ENCODE measurements around the gene PAQR3.
A peak's percentile ranks its signal among the peaks of the same experiment; 100 is the strongest.

The PAQR3 gene

GRCh38 chr4:78938868-78939666 is at the start of gene PAQR3:
Gene PAQR3 (minus strand): TSS chr4:78939438. CDS start chr4:78939224, 214 bp downstream.
- Histone ChIP-seq H3K27ac (ENCODE audit: low read depth in 2 of 2, low read length in 2 of 2) (peak within 1 kb of the TSS; percentile 58 to 68), H3K4me3 (ENCODE audit: low read length in 2 of 2) (peak within 1 kb of the TSS; percentile 89 to 97), H3K36me3 (ENCODE audit: control insufficient read depth in 2 of 2, insufficient read depth in 2 of 2, low read length in 2 of 2) (no peaks in the 10 kb centered on the region), H3K4me1 (ENCODE audit: control insufficient read depth in 2 of 2, insufficient read depth in 2 of 2, low read length in 2 of 2) (peaks cover 4 to 7% of the 10 kb centered on the region in 2 donors), H3K9ac (ENCODE audit: low read depth in 1 of 2, low read length in 2 of 2) (peak within 1 kb of the TSS; percentile 79 to 92), H3K9me3 (ENCODE audit: control insufficient read depth in 2 of 2, low read length in 2 of 2) (no peaks in the 10 kb centered on the region), H3K27me3 (ENCODE audit: control insufficient read depth in 2 of 2, insufficient read depth in 2 of 2, low read length in 2 of 2) (no peaks in the 10 kb centered on the region)

GRCh38 chr4:78987683-78988082 is 48.4 kb upstream of the PAQR3 start:
- Histone ChIP-seq H3K4me1 (ENCODE audit: control insufficient read depth in 2 of 2, insufficient read depth in 2 of 2, low read length in 2 of 2) (peaks cover 0 to 2% of the 10 kb centered on the region in 2 donors), H3K36me3 (ENCODE audit: control insufficient read depth in 2 of 2, insufficient read depth in 2 of 2, low read length in 2 of 2) (no peaks in the 10 kb centered on the region), H3K27ac (ENCODE audit: low read depth in 2 of 2, low read length in 2 of 2) (no peak overlapping the region), H3K9me3 (ENCODE audit: control insufficient read depth in 2 of 2, low read length in 2 of 2) (no peaks in the 10 kb centered on the region), H3K9ac (ENCODE audit: low read depth in 1 of 2, low read length in 2 of 2) (no peak overlapping the region), H3K27me3 (ENCODE audit: control insufficient read depth in 2 of 2, insufficient read depth in 2 of 2, low read length in 2 of 2) (no peaks in the 10 kb centered on the region), H3K4me3 (ENCODE audit: low read length in 2 of 2) (no peak overlapping the region)

DNA sequence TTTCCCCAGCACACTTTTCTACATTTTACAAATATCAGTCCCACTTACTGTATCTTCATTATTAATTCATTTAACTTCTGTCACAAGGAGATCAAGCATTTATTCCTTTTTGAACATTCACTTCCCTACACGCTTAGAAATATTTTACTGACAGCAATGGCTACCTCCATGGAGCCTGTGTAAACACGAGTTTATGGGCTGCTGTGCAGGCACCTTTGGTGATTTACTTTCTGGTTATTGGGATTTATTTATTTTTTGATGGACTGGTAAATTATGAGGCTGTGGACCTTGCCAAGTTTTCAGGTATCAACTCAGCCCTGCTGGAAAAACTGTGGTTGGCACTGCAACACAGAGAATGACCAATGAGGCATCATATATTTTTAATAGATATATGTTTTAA is 45.4 kb upstream of the PAQR3 start:
- H3K4me1 ChIP-seq (ENCODE audit: control insufficient read depth in 2 of 2, insufficient read depth in 2 of 2, low read length in 2 of 2) = peaks cover 0 to 2% of the 10 kb centered on the region in 2 donors

GRCh38 chr4:78975865-78976264 is 36.6 kb upstream of the PAQR3 start:
- Histone ChIP-seq H3K4me1 (ENCODE audit: control insufficient read depth in 2 of 2, insufficient read depth in 2 of 2, low read length in 2 of 2) (no peaks in the 10 kb centered on the region), H3K27me3 (ENCODE audit: control insufficient read depth in 2 of 2, insufficient read depth in 2 of 2, low read length in 2 of 2) (no peaks in the 10 kb centered on the region), H3K27ac (ENCODE audit: low read depth in 2 of 2, low read length in 2 of 2) (no peak overlapping the region), H3K9ac (ENCODE audit: low read depth in 1 of 2, low read length in 2 of 2) (no peak overlapping the region), H3K9me3 (ENCODE audit: control insufficient read depth in 2 of 2, low read length in 2 of 2) (no peaks in the 10 kb centered on the region), H3K4me3 (ENCODE audit: low read length in 2 of 2) (no peak overlapping the region), H3K36me3 (ENCODE audit: control insufficient read depth in 2 of 2, insufficient read depth in 2 of 2, low read length in 2 of 2) (no peaks in the 10 kb centered on the region)

More for the DNA sequence above, 45.4 kb upstream of the PAQR3 start:
- Histone ChIP-seq H3K36me3 (ENCODE audit: control insufficient read depth in 2 of 2, insufficient read depth in 2 of 2, low read length in 2 of 2) (no peaks in the 10 kb centered on the region), H3K27me3 (ENCODE audit: control insufficient read depth in 2 of 2, insufficient read depth in 2 of 2, low read length in 2 of 2) (no peaks in the 10 kb centered on the region), H3K4me3 (ENCODE audit: low read length in 2 of 2) (no peak overlapping the region), H3K9me3 (ENCODE audit: control insufficient read depth in 2 of 2, low read length in 2 of 2) (no peaks in the 10 kb centered on the region), H3K9ac (ENCODE audit: low read depth in 1 of 2, low read length in 2 of 2) (no peak overlapping the region), H3K27ac (ENCODE audit: low read depth in 2 of 2, low read length in 2 of 2) (no peak overlapping the region)

DNA sequence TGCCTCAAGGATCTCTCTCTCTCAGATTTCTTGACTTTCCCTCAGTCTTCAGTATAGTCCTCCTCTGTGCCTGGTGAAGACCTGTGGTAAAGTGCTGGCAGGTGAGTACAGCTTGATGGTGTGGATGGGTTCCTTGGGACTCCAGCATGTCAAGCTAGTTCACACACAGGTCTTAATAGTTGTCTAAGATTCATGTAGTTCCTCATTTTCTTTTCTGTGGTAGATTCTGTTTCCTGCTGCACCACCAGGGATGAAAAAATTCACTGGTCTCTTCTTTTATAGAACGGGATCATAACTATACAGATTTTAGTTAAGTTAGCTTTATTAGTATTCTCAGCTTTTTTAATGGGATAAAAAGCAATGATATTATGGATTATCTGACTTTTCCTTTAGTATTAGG is 32.5 kb upstream of the PAQR3 start:
- H3K4me3 ChIP-seq (ENCODE audit: low read length in 2 of 2) = no peak overlapping the region
- no peaks in the 10 kb centered on the region for H3K27me3 ChIP-seq (ENCODE audit: control insufficient read depth in 2 of 2, insufficient read depth in 2 of 2, low read length in 2 of 2)
- no peak overlapping the region for H3K27ac ChIP-seq (ENCODE audit: low read depth in 2 of 2, low read length in 2 of 2)
- no peaks in the 10 kb centered on the region for H3K4me1 ChIP-seq (ENCODE audit: control insufficient read depth in 2 of 2, insufficient read depth in 2 of 2, low read length in 2 of 2)
- H3K36me3 ChIP-seq (ENCODE audit: control insufficient read depth in 2 of 2, insufficient read depth in 2 of 2, low read length in 2 of 2) = no peaks in the 10 kb centered on the region
- no peaks in the 10 kb centered on the region for H3K9me3 ChIP-seq (ENCODE audit: control insufficient read depth in 2 of 2, low read length in 2 of 2)
- H3K9ac ChIP-seq (ENCODE audit: low read depth in 1 of 2, low read length in 2 of 2) = no peak overlapping the region

DNA sequence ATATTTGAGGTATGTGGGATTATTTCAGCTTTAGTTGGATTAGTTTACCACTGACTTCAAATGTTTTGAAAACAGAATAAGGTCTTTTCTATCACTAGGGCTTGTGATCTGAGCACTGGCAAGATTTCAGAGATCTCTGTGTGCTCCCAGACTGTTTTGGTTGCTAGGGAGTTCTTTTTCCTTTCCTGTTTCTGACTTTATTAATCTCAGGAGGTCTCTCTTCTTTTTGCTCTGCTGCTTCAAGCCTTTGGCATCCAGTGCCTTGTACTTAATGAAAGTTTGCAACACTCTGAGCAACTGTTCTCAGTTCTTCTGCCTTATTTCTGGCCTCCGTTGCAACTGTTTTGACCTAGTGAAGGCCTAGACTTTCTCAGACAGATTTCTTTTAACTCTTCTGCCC is 32.1 kb upstream of the PAQR3 start:
- Histone ChIP-seq H3K9ac (ENCODE audit: low read depth in 1 of 2, low read length in 2 of 2) (no peak overlapping the region), H3K4me3 (ENCODE audit: low read length in 2 of 2) (no peak overlapping the region), H3K9me3 (ENCODE audit: control insufficient read depth in 2 of 2, low read length in 2 of 2) (no peaks in the 10 kb centered on the region), H3K27me3 (ENCODE audit: control insufficient read depth in 2 of 2, insufficient read depth in 2 of 2, low read length in 2 of 2) (no peaks in the 10 kb centered on the region), H3K36me3 (ENCODE audit: control insufficient read depth in 2 of 2, insufficient read depth in 2 of 2, low read length in 2 of 2) (no peaks in the 10 kb centered on the region), H3K4me1 (ENCODE audit: control insufficient read depth in 2 of 2, insufficient read depth in 2 of 2, low read length in 2 of 2) (no peaks in the 10 kb centered on the region), H3K27ac (ENCODE audit: low read depth in 2 of 2, low read length in 2 of 2) (no peak overlapping the region)

GRCh38 chr4:78962597-78963115 is 23.4 kb upstream of the PAQR3 start:
- no peak overlapping the region for H3K27ac ChIP-seq (ENCODE audit: low read depth in 2 of 2, low read length in 2 of 2)
- no peak overlapping the region for H3K9ac ChIP-seq (ENCODE audit: low read depth in 1 of 2, low read length in 2 of 2)
- no peaks in the 10 kb centered on the region for H3K9me3 ChIP-seq (ENCODE audit: control insufficient read depth in 2 of 2, low read length in 2 of 2)
- no peaks in the 10 kb centered on the region for H3K27me3 ChIP-seq (ENCODE audit: control insufficient read depth in 2 of 2, insufficient read depth in 2 of 2, low read length in 2 of 2)
- no peaks in the 10 kb centered on the region for H3K4me1 ChIP-seq (ENCODE audit: control insufficient read depth in 2 of 2, insufficient read depth in 2 of 2, low read length in 2 of 2)
- H3K36me3 ChIP-seq (ENCODE audit: control insufficient read depth in 2 of 2, insufficient read depth in 2 of 2, low read length in 2 of 2) = no peaks in the 10 kb centered on the region
- no peak overlapping the region for H3K4me3 ChIP-seq (ENCODE audit: low read length in 2 of 2)

DNA sequence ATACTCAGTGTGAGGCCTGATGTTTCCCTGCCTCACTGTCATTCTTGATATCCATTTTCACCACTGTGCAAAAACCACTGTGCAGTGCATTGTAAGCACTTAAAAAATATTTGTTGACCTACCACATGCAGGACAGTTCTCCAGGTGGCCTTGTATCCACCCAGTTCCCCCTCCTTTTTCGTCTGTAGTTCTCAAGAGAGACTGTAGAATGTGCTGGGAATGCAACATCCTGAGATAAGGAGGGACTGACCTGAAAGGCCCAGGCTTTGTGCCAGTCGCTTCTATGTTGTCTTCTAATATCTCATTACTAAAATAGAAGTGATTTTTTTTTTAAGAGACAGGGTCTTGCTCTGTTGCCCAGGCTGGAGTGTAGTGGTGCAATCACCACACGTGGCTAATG is 21.7 kb upstream of the PAQR3 start:
- Histone ChIP-seq H3K4me3 (ENCODE audit: low read length in 2 of 2) (no peak overlapping the region), H3K9me3 (ENCODE audit: control insufficient read depth in 2 of 2, low read length in 2 of 2) (no peaks in the 10 kb centered on the region), H3K27ac (ENCODE audit: low read depth in 2 of 2, low read length in 2 of 2) (no peak overlapping the region), H3K9ac (ENCODE audit: low read depth in 1 of 2, low read length in 2 of 2) (no peak overlapping the region), H3K4me1 (ENCODE audit: control insufficient read depth in 2 of 2, insufficient read depth in 2 of 2, low read length in 2 of 2) (no peaks in the 10 kb centered on the region), H3K27me3 (ENCODE audit: control insufficient read depth in 2 of 2, insufficient read depth in 2 of 2, low read length in 2 of 2) (no peaks in the 10 kb centered on the region), H3K36me3 (ENCODE audit: control insufficient read depth in 2 of 2, insufficient read depth in 2 of 2, low read length in 2 of 2) (no peaks in the 10 kb centered on the region)

- Histone ChIP-seq H3K27ac (ENCODE audit: low read depth in 2 of 2, low read length in 2 of 2) (no peak overlapping the region), H3K9ac (ENCODE audit: low read depth in 1 of 2, low read length in 2 of 2) (no peak overlapping the region), H3K36me3 (ENCODE audit: control insufficient read depth in 2 of 2, insufficient read depth in 2 of 2, low read length in 2 of 2) (no peaks in the 10 kb centered on the region), H3K4me3 (ENCODE audit: low read length in 2 of 2) (no peak overlapping the region), H3K9me3 (ENCODE audit: control insufficient read depth in 2 of 2, low read length in 2 of 2) (no peaks in the 10 kb centered on the region), H3K4me1 (ENCODE audit: control insufficient read depth in 2 of 2, insufficient read depth in 2 of 2, low read length in 2 of 2) (no peaks in the 10 kb centered on the region), H3K27me3 (ENCODE audit: control insufficient read depth in 2 of 2, insufficient read depth in 2 of 2, low read length in 2 of 2) (no peaks in the 10 kb centered on the region)
Measured at GRCh38 chr4:78956975-78957374, 17.7 kb upstream of the PAQR3 start.

DNA sequence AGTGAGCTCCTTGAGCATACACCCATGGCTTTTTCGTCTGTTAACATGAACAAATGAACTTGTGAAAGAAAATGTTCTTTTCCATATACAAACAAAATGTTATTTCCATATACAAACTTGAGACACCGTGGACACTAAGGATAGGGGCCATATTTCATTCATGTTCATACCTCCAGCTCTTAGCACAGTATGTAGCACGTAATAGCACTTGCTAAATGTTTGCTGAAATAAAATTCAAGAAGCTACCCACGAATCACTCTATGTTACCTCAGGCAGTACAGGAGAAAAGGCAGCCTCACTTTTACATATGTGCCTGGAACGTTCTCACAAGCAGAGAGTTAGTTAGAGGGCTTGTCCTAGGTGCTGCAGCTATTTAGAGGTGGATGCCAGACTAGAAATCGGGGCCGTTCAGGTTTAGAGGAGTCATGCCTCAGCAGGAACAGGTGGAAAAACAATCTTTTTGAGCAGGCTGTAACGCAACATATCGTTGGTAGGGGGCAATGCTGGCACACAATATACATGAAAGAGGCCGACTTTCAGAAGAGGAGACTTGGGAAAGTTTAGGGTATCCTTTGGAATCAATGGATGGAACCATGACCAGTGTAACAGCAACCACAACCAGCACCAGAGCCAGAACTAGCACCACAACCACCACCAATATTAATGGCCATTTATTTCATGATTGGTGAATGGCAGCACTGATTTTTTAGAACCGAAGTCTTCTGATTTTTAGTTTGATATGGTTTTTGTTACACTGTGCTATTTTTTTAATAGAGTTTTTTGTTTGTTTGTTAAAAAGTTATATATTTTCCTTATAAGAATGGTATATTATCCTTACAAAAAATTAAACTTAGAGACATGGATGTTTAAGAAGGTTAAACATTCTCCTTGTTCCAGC is 14.8 kb upstream of the PAQR3 start:
- no peaks in the 10 kb centered on the region for H3K27me3 ChIP-seq (ENCODE audit: control insufficient read depth in 2 of 2, insufficient read depth in 2 of 2, low read length in 2 of 2)
- H3K36me3 ChIP-seq (ENCODE audit: control insufficient read depth in 2 of 2, insufficient read depth in 2 of 2, low read length in 2 of 2) = no peaks in the 10 kb centered on the region
- no peak overlapping the region for H3K4me3 ChIP-seq (ENCODE audit: low read length in 2 of 2)
- no peaks in the 10 kb centered on the region for H3K4me1 ChIP-seq (ENCODE audit: control insufficient read depth in 2 of 2, insufficient read depth in 2 of 2, low read length in 2 of 2)
- H3K9me3 ChIP-seq (ENCODE audit: control insufficient read depth in 2 of 2, low read length in 2 of 2) = no peaks in the 10 kb centered on the region
- no peak overlapping the region for H3K27ac ChIP-seq (ENCODE audit: low read depth in 2 of 2, low read length in 2 of 2)
- no peak overlapping the region for H3K9ac ChIP-seq (ENCODE audit: low read depth in 1 of 2, low read length in 2 of 2)

Data from mucosa of rectum (tissue), 2 donors.